CD4-positive, alpha-beta T cell treated with Interleukin-21 for 1 hour (primary cell): ENCODE data around the gene BPGM.
A peak's percentile ranks its signal among the peaks of the same experiment; 100 is the strongest.
"Not testable (repeated sequence)": the region's sequence is repeated elsewhere in the genome, so short reads cannot be mapped to it uniquely, and the experiment has no call there.

Experiments used
- DNase-seq: peaks from one replicate; pipeline ENCODE4 v3.0.0-alpha.2; 2020

BPGM gene

DNA sequence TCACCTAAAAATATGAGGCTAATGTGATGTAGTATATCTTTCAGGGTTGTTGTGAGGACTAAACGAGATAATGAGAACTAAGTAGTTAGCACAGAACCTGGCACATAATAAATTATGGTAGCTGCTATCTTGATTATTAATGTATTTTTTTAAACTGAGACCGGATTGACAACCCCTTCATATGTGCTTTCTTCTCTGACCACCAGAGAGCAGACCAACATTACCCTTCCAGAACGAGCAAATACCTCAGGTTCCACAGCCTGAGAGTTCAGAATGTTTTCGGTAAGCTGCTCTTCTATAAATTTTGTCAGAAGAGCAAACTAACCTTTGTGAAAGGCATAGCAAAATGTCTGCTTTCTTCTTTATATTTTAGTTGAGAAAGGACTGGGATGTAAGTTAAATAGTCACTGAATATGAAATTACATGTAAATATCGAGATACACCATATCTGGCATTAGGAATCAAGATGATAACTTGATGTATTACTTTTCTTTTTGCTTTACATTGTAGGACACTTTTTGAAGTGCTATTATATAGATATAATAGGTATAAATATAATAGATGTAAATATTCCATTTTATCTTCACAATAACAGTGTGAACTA lies 13.6 kb upstream of the BPGM start:
- peak; percentile 72 for DNase-seq

DNA sequence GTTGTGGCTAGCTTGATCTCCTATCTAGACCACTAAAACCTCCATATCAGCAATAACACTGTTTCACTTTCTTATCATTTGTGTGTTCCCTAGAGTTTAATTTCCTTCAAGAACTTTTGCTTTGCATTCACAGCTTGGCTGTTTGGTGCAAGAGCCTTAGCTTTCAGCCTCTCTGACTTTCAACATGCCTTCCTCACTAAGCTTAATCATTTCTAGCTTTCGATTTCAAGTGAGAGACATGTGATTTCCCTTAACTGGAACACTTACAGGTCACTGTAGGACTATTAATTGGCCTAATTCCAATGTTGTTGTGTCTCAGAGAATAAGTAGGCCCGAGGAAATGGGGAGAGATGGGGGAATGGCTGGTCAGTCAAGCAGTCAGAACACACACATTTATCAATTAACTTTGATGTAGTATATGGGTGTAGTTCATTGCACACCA lies 10.6 kb upstream of the BPGM start:
- DNase-seq = peak; percentile 44

DNA sequence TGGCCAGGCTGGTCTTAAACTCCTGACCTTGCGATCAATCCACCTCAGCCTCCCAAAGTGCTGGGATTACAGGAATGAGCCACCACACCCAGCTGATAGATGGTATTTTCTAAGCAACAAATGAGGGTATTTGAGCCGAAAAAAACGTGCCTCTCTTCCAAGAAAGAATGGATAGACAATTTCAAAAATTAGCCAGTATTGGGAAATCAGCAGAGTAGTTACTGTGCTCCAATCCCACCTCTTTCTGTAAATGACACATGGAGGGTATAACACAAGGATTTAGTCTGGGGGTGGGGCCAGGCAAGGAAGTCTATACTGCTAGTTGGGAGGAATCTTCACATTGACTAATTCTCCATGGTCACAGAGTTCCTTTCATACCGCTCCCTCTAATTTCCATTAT lies 9.2 kb upstream of the BPGM start:
- DNase-seq = no peak

DNA sequence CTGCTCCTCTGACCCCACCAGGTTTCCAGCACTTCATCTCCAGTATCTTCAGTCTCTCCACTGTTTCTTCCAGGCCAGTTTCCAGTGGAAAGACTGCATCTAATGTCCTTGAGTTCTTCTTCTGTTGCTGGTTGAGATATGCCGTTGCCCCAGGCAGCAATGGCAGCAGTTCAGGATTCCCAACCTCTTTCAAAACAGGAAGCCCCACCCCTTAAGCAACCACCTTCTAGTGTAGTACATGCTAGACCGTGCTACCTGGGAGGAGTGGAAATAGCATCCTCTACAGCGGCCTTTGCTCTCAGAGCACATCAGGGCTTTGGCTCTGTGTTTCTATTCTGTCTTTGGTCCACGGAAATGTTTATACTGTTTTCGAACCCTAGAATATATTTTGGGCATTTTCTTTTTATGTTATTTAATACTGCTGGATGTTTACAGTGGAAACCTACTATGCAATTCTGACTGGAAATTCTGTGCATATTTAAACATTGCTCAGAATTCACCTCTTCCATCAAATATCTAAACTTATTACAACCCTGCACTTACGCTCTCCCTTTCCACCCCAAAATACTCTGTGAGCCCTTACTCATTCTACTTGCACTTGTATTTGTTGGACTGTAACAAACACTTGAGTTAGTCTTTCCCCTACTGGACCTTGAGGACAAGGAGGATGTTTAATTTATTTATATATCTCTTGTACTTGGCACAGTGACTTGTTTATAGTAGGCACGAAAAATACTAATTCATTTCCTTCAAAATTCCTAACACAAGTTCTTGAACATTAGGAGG lies 8.5 kb upstream of the BPGM start:
- DNase-seq = no peak

DNA sequence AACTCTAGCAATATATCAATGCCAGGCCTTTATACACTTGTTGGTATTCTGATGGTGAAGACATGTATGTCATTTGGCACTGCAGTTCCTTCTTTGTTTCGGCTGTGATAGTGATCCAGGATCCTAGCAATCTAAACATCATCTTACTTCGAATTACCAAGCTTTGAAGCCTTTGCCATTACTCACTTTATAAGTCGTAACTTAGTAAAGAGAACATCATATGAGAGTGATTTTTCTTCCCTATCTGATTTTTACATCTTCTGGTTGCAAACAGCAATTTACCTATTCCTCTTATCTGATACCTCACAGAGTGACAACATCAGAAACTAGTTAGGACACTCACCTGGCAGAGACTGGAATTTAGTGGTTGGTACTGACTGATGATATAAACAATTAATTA lies 7.6 kb upstream of the BPGM start:
- no peak for DNase-seq

GRCh38 chr7:134639683-134640279 lies 6.9 kb upstream of the BPGM start:
- DNase-seq = no peak

DNA sequence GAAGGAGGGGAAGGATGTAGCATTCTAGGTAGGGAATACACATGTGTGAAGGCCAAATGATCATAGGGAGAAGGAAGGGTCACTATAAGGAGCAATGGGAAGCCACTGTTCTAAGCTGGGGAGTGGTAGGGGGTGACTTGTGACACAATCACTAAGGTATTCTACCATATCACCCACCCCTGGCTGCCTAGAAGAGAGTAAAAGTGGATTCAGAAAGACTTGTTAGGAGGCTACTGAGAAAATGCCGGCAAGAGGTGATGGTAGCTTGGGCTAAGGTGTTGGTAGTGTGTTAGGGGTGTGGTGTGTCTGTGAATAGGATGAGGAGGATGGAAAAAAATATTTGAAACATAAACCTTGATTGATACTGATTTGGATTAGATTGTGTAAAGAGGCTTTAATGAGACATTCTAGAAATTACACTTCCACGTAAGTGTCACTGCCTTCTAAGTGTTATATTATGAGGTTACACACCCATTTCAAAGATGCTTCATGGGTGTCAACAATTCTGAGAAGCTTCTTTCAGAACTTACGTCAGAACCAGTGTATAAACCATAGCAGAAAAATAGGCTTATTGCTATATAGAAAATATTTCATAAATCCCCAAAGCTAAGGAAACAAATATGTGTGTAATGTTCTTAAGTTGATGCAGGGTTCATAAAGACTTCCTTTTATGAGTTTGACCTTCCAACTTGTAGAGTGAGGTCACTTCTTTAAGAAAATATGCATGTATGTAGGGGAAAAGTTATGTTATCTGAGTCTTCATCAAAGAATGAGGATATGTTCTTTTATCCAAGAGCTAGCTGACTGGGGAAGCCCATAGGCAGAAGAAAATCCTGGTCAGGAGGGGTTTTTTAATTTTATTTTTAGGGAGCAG lies 5.6 kb upstream of the BPGM start:
- DNase-seq = peak; percentile 46

- DNase-seq = not testable (repeated sequence)
Observed at GRCh38 chr7:134641981-134642380, 4.7 kb upstream of the BPGM start.

- DNase-seq = no peak
Observed at GRCh38 chr7:134643131-134643530, 3.5 kb upstream of the BPGM start.

DNA sequence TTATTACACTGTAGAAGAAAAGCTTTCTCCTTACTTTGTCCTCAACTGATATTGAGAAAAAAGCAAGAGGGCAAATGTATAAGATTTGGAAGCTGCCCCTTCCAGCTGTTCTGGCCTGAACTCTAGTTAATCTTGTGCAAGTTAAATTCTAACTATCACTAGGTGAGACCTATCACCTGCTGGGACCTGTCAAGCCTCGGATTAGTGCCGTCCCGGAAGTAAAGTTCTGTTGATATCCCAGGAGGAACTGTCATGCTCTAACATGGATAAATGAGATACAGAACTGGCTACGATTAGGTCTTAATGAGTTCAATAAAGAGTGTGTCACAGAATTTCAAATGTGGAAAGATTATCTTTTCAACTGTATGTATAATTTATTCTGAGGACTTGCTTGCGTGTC lies 1.2 kb upstream of the BPGM start:
- no peak for DNase-seq

GRCh38 chr7:134645935-134646334 lies 718 bp upstream of the BPGM start:
- peak; percentile 41 for DNase-seq

DNA sequence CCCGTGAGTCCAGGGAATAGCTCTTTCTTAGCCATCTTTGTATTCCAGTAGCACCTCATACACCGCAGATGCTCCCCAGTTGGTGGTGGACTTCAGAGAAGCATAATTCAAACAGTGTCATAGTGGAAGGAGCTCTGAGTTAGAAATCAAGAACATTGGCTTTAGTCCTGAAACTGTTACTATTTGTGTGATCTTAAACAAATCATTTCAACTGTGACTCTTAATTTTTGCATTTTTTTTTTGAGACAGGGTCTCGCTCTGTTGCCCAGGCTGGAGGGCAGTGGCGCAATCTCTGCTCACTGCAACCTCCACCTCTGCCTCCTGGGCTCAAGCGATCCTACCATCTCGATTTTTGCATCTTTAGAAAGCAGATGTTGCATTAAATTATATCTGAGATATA lies 1.8 kb downstream of the BPGM start:
- no peak for DNase-seq

GRCh38 chr7:134649226-134649775 lies 2.6 kb downstream of the BPGM start:
- DNase-seq = no peak

DNA sequence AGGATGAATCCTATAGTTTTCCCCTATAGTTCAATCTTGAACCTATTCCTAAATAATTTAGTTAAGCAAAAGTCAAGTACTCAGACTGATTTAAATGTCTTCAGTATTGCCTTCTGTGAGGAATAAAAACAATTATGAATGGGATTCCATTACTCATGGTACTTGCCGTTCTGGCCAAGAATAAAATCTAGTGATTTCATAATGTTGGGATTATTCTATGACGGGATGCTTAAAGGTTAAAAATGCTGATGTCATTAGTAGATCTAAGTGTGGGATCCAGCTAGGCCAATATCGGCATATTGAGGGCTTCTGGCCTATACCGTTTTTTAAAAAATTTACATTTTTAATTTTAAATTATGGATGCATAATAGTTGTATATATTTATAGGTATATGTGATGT lies 5.3 kb downstream of the BPGM start:
- no peak for DNase-seq

DNA sequence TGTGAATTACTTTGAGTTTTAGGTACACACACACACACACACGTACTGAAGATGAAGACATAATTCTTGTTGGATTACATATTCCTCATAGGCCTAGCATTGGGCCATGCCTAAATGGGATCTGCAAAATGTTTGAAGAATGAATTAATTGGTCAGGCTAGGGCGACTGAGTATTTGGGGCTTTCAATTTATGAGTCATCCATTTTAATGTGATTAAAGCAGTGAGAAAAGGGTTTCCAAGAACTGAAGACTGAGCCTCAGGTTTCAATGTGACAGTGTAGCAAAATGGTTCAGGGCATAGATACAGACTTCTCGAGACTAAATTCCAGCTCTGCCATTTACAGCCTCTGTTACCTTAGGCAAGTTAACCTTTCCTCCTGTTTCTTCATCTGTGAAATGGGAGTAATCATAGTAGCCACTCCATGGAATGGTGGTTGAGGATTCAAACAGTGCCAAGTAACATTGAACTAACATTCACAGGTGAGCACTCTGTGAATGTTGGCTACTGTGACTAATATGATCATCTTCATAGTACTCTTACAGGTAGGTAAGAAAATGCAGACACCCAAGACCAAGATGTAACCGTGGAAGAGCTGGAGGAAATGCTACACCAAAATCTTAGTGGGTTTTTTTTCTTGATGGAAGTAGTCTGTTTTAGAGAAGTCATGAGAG lies 7.6 kb downstream of the BPGM start:
- no peak for DNase-seq

- DNase-seq = no peak
Observed at GRCh38 chr7:134657526-134657925, 10.9 kb downstream of the BPGM start.

- no peak for DNase-seq
Observed at GRCh38 chr7:134660242-134660785, 13.7 kb downstream of the BPGM start.

- no peak for DNase-seq
Observed at GRCh38 chr7:134660961-134661376, 14.3 kb downstream of the BPGM start.

DNA sequence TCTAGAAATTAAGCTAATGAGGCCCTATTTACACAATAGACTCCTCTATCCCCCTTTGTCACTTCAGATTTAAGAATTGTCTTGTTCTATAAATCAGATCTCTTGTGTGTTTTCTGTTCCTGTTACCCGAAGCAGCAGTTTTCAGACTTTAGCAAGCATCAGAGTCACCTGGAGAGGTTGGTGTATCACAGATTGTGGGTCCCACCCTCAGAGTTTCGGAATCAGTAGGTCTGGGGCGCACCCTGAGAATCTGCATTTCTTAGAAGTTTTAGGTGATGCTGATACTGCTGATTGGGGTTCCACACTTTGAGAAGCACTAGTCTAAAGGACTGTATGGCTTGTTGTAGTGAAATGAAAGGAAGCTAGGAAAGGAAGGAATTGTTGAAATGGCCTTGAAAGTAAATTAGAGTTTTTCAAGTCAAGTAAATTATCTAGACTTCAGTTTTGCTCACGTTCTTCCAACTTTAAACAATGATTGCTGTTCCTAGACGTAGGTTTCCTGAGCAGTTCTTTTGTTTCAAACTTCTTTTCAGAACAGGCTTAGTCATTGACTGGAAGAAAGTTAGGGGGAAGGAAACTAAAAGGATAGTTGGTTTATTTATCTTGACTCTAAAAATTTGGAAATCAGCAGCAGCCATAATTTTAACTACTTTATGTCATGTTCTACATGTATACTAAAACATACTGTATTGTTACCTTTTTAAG lies 15.7 kb downstream of the BPGM start:
- no peak for DNase-seq

- DNase-seq = no peak
Observed at GRCh38 chr7:134662871-134663205, 16.2 kb downstream of the BPGM start.

GRCh38 chr7:134665045-134665444 lies 18.4 kb downstream of the BPGM start:
- DNase-seq = not testable (repeated sequence)

DNA sequence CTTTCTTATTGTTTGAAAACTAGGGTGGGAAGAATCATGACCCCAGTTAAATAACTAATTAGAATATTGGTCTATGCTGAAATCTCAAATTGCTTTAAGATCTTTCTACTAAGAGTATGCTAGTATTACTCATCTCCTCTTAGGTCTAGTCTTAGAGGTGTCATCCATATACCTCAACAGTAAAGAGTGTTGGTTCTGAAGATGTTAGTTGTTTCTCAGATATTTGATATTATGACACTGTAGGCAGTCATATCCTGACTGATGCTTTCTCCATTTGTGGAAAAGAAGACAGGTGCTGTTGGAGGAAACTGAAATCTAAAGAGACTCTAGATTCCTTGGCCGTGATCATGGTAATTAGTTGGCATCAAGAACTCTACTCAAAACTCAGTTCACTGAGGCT lies 21.2 kb downstream of the BPGM start:
- no peak for DNase-seq
